IMR-90 (cell line): ENCODE results near the gene HIVEP3.

Source experiments
- BHLHE40 ChIP-seq: fragments of 150-350 bp; IDR thresholded peaks from 2 replicates; pipeline ENCODE4 v1.6.1; 2016; ENCODE audit warnings: mild to moderate bottlenecking, low read depth, low read length
- CEBPB ChIP-seq: IDR thresholded peaks from 2 replicates; pipeline ENCODE4 v1.6.1; 2012; ENCODE audit warnings: low read depth, low read length, improper control_type of control experiment
- MAZ ChIP-seq: IDR thresholded peaks from 2 replicates; pipeline ENCODE4 v1.6.1; 2012; ENCODE audit warnings: low read depth, mild to moderate bottlenecking, low read length, improper control_type of control experiment, moderate library complexity, borderline replicate concordance
- MXI1 ChIP-seq: IDR thresholded peaks from 2 replicates; pipeline ENCODE4 v1.6.1; 2012; ENCODE audit warnings: low read depth, mild to moderate bottlenecking, low read length, moderate library complexity, borderline replicate concordance
- POLR2A ChIP-seq: IDR thresholded peaks from 2 replicates; pipeline ENCODE4 v1.6.1; 2012; ENCODE audit warnings: mild to moderate bottlenecking, low read depth, low read length
- RCOR1 ChIP-seq: IDR thresholded peaks from 2 replicates; pipeline ENCODE4 v1.6.1; 2012; ENCODE audit warnings: mild to moderate bottlenecking, low read length, improper control_type of control experiment; ENCODE audit not compliant: insufficient replicate concordance
- RFX5 ChIP-seq: IDR thresholded peaks from 2 replicates; pipeline ENCODE4 v1.8.0; 2012; ENCODE audit warnings: low read depth, mild to moderate bottlenecking, low read length, moderate library complexity
- SMC3 ChIP-seq: fragments of 150-350 bp; IDR thresholded peaks from 2 replicates; pipeline ENCODE4 v1.6.1; 2016; ENCODE audit warnings: low read depth, mild to moderate bottlenecking, antibody characterized with exemption, low read length, moderate library complexity
- TF ChIP-seq, protein P1 (sequence below): conservative IDR thresholded peaks from 2 replicates; pipeline ENCODE4 v1.5.1; 2012; ENCODE audit warnings: mild to moderate bottlenecking, low read depth, low read length, improper control_type of control experiment
- TF ChIP-seq, protein P2 (sequence below): fragments of 150-350 bp; IDR thresholded peaks from 2 replicates; pipeline ENCODE4 v1.6.1; 2016; ENCODE audit warnings: low read depth, mild to moderate bottlenecking, low read length, moderate library complexity, borderline replicate concordance
- TF ChIP-seq, protein P3 (sequence below): fragments of 150-350 bp; IDR thresholded peaks from 2 replicates; pipeline ENCODE4 v1.6.1; 2017; ENCODE audit warnings: mild to moderate bottlenecking, antibody characterized with exemption, low read length, low read depth

DNA sequence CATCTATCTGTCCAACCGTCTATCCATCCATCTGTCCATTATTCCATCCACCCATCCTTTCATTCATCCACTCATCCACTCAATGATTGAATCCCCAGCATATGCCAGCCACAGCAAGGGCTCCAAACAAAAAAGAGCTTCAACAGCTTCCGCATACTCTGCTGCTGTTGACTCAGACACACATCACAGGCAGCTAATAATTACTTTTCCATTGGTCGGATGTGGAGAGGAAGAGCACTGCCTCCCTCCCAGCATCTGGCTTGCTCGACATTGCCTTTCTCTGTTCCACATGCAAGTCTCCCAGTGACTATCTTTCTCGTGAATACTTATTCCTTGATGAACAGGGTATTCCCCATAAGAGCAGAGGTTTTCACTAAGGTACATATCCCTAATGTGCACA, 176.5 kb downstream of the HIVEP3 start:
- TF ChIP-seq SMC3 (no peak), RCOR1 (peak; percentile 25), POLR2A (no peak), MAZ (0 out of 2 replicates have a peak, but pooled peaks have one; percentile 39), BHLHE40 (no peak), CEBPB (no peak), MXI1 (no peak), RFX5 (no peak)
- TF ChIP-seq, protein P1, sequence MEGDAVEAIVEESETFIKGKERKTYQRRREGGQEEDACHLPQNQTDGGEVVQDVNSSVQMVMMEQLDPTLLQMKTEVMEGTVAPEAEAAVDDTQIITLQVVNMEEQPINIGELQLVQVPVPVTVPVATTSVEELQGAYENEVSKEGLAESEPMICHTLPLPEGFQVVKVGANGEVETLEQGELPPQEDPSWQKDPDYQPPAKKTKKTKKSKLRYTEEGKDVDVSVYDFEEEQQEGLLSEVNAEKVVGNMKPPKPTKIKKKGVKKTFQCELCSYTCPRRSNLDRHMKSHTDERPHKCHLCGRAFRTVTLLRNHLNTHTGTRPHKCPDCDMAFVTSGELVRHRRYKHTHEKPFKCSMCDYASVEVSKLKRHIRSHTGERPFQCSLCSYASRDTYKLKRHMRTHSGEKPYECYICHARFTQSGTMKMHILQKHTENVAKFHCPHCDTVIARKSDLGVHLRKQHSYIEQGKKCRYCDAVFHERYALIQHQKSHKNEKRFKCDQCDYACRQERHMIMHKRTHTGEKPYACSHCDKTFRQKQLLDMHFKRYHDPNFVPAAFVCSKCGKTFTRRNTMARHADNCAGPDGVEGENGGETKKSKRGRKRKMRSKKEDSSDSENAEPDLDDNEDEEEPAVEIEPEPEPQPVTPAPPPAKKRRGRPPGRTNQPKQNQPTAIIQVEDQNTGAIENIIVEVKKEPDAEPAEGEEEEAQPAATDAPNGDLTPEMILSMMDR, result no peak
- TF ChIP-seq, protein P2, sequence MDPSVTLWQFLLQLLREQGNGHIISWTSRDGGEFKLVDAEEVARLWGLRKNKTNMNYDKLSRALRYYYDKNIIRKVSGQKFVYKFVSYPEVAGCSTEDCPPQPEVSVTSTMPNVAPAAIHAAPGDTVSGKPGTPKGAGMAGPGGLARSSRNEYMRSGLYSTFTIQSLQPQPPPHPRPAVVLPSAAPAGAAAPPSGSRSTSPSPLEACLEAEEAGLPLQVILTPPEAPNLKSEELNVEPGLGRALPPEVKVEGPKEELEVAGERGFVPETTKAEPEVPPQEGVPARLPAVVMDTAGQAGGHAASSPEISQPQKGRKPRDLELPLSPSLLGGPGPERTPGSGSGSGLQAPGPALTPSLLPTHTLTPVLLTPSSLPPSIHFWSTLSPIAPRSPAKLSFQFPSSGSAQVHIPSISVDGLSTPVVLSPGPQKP, result no peak
- TF ChIP-seq, protein P3, sequence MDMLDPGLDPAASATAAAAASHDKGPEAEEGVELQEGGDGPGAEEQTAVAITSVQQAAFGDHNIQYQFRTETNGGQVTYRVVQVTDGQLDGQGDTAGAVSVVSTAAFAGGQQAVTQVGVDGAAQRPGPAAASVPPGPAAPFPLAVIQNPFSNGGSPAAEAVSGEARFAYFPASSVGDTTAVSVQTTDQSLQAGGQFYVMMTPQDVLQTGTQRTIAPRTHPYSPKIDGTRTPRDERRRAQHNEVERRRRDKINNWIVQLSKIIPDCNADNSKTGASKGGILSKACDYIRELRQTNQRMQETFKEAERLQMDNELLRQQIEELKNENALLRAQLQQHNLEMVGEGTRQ, result no peak
